Omental fat pad (tissue), 4 donors: Measurements from ENCODE around the gene CAMK2B. TPM values are rescaled to one million over a fixed set of nuclear protein-coding genes. Genes with fewer than 3 reads are reported as not detected.

Experiments
- ATAC-seq: fragments of 150-250 bp; one replicate; pipeline ENCODE4 v1.9.1; 2016; ENCODE audit warnings: mild to moderate bottlenecking, moderate library complexity; ENCODE audit not compliant: low FRiP score
- DNase-seq: peaks from one replicate; pipeline ENCODE4 v3.0.0-alpha.2; 2019; ENCODE audit warnings: low spot score
- CTCF ChIP-seq, 3 donors: fragments of 450-650 bp; IDR thresholded peaks; one replicate each; pipeline ENCODE4 v1.5.1; 2016 to 2017; ENCODE audit warnings: antibody characterized with exemption in 3 of 3, mild to moderate bottlenecking in 3 of 3, moderate library complexity in 2 of 3
- total RNA-seq, 4 donors: library from RNA; depleted of rRNA; stranded (reverse); fragments of >200 nt; gene quantifications; one replicate each; pipeline ENCODE4 v1.1.0, GENCODE V29; 2016

Gene CAMK2B
- total RNA-seq, 4 donors from 2014 or later, result 0.48 TPM; not detected in 3

- ATAC-seq, result no peak
- TF ChIP-seq CTCF (IDR thresholded peaks at IDR 0.05), result no peak
- no peak for DNase-seq
These were observed 42.2 kb upstream of the CAMK2B start for GRCh38 chr7:44367475-44368043.

GRCh38 chr7:44366986-44367385, 41.6 kb upstream of the CAMK2B start:
- TF ChIP-seq CTCF (IDR thresholded peaks at IDR 0.05), result no peak
- no peak for DNase-seq
- ATAC-seq, result no peak

GRCh38 chr7:44353668-44354067, 28.3 kb upstream of the CAMK2B start:
- TF ChIP-seq CTCF (IDR thresholded peaks at IDR 0.05), result no peak

GRCh38 chr7:44348851-44349781, 23.7 kb upstream of the CAMK2B start:
- no peak for TF ChIP-seq CTCF (IDR thresholded peaks at IDR 0.05)
- no peak for DNase-seq
- no peak for ATAC-seq

More at GRCh38 chr7:44353668-44354067, 28.3 kb upstream of the CAMK2B start:
- ATAC-seq (no peak), DNase-seq (no peak)

GRCh38 chr7:44348300-44348699, 22.9 kb upstream of the CAMK2B start:
- ATAC-seq (no peak), DNase-seq (no peak)
- no peak for TF ChIP-seq CTCF (IDR thresholded peaks at IDR 0.05)

GRCh38 chr7:44347546-44348114, 22.2 kb upstream of the CAMK2B start:
- no peak for DNase-seq
- ATAC-seq, result no peak

More at GRCh38 chr7:44347546-44348114, 22.2 kb upstream of the CAMK2B start:
- no peak for TF ChIP-seq CTCF (IDR thresholded peaks at IDR 0.05)
